Brain microvascular endothelial cell (primary cell): ENCODE data around the gene PHF13.

ENCODE experiments used
- DNase-seq: peaks from one replicate; pipeline ENCODE4 v3.0.0-alpha.2; 2020
- H3K27ac ChIP-seq: fragments of 250-450 bp; sonication (Bioruptor Pico); 2 replicates; pipeline ENCODE4 v1.5.1; 2020; ENCODE audit warnings: mild to moderate bottlenecking, moderate library complexity
- H3K27me3 ChIP-seq: fragments of 250-450 bp; sonication (Bioruptor Pico); replicated peaks from 2 replicates; pipeline ENCODE4 v1.5.1; 2020; ENCODE audit warnings: mild to moderate bottlenecking
- H3K36me3 ChIP-seq: fragments of 250-450 bp; sonication (Bioruptor Pico); replicated peaks from 2 replicates; pipeline ENCODE4 v1.5.1; 2020; ENCODE audit warnings: mild to moderate bottlenecking
- H3K4me3 ChIP-seq: 2 replicates; pipeline ENCODE4 v1.5.1; 2011; ENCODE audit warnings: low read depth, mild to moderate bottlenecking, control low read depth, low read length, moderate library complexity
- CTCF ChIP-seq: IDR thresholded peaks from 2 replicates; pipeline ENCODE4 v1.5.1; 2011; ENCODE audit warnings: low read depth, mild to moderate bottlenecking, moderate library complexity, low read length, control low read depth, inconsistent platforms; ENCODE audit errors: missing control alignments
- in situ Hi-C: cut with HindIII; loops from 2 replicates; pipeline ENCODE4 v1.10.0; 2017; ENCODE audit warnings: low sequenced_read_pairs, low pct_ligation_motif_present

Gene PHF13

DNA sequence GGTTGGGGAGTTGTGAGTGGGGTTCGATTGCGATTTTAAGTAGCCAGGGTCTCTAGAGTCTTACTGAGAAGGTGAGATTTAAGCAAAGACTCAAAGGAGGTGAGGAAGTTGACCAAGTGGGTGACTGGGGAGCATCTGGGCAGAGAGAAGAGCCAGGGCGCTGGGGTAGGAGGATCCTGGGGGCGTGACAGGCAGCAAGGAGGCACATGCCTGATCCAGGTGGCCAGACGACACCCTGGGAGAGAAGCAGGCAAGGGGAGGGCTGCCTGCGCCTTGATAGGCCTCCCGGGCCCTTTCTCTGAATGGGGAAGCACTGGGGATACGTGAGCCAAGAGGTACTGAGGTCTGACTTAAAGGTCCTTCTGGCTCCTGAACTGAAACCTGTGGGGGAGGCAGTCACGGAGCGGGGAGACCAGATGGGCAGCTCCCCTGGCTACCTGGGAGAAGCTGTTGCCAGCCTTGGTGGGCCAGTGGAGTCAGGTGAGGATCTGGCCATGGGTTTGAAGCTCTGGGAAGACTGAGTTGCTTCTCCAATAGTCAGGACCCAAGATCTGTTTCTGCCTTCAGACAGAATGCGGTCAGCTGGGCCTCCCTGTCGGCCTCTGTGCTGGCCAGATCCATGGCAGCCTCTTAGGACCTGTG is 28.3 kb upstream of the PHF13 start:
- DNase-seq: no peak
- no peak for TF ChIP-seq CTCF
- Histone ChIP-seq H3K4me3 (no peak overlapping the region), H3K27me3 (no peaks in the 10 kb centered on the region), H3K36me3 (peaks cover 26% of the 10 kb centered on the region), H3K27ac (no peak overlapping the region)
- in situ Hi-C loops: no loop called here

- no peak for DNase-seq
Observed at GRCh38 chr1:6585841-6586240, 27.7 kb upstream of the PHF13 start.

DNA sequence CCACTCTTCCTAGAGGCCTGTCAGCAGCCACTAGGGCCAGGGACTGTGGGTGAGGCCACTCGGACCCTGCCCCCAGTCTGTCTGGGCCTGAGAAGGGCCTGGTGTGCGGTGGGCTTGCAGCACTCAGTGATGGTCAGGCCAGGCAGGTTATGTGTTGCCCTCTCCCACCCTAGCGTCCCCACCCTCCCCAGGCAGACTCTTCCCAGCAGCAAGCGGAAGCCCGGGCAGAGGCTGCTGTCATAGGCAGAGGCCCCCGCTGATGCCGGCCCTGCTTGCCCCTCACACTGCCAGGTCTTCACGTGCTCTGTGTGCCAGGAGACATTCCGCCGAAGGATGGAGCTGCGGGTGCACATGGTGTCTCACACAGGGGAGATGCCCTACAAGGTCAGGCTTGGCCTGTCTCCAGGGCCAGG is 27.1 kb upstream of the PHF13 start:
- Histone ChIP-seq H3K36me3 (peaks cover 32% of the 10 kb centered on the region), H3K27ac (no peak overlapping the region), H3K27me3 (no peaks in the 10 kb centered on the region), H3K4me3 (no peak overlapping the region)
- no peak for DNase-seq
- no peak for TF ChIP-seq CTCF
- in situ Hi-C loops: no loop called here

More at GRCh38 chr1:6585841-6586240, 27.7 kb upstream of the PHF13 start:
- no peak for TF ChIP-seq CTCF
- Histone ChIP-seq H3K36me3 (peaks cover 28% of the 10 kb centered on the region), H3K27me3 (no peaks in the 10 kb centered on the region), H3K4me3 (no peak overlapping the region), H3K27ac (no peak overlapping the region)
- in situ Hi-C loops: no loop called here

GRCh38 chr1:6587261-6588005 is 26.1 kb upstream of the PHF13 start:
- H3K27ac ChIP-seq: no peak overlapping the region
- peaks cover 35% of the 10 kb centered on the region for H3K36me3 ChIP-seq
- DNase-seq: no peak
- H3K27me3 ChIP-seq: no peaks in the 10 kb centered on the region
- TF ChIP-seq CTCF: no peak
- in situ Hi-C loops: no loop called here
- no peak overlapping the region for H3K4me3 ChIP-seq

- no peak for TF ChIP-seq CTCF
- in situ Hi-C loops: no loop called here
- H3K27ac ChIP-seq: no peak overlapping the region
- H3K27me3 ChIP-seq: no peaks in the 10 kb centered on the region
- H3K4me3 ChIP-seq: no peak overlapping the region
- H3K36me3 ChIP-seq: peaks cover 41% of the 10 kb centered on the region
- DNase-seq: no peak
Observed at GRCh38 chr1:6588128-6588892, 25.2 kb upstream of the PHF13 start.
